IMR-90 (cell line): ENCODE results near the gene TNFRSF25. TPM values are rescaled to one million over a fixed set of nuclear protein-coding genes. Genes with fewer than 3 reads are reported as not detected.

Experiments
- ATAC-seq: fragments of 200-7000 bp; cut with Tn5 transposase; 2 replicates; pipeline ENCODE4 v1.9.1; 2020; ENCODE audit warnings: low read depth, mild to moderate bottlenecking, moderate library complexity
- BruUV-seq: library from RNA; stranded (reverse); fragments of 400-500 nt; replicated peaks from 2 replicates; lab custom pipeline; 2021; lab: Mats Ljungman, UMichigan
- CTCF ChIA-PET: fragments of 300-600 bp; formaldehyde crosslinking; extraction: SDS; loops from one replicate; lab custom pipeline; 2021; ENCODE audit warnings: antibody characterized with exemption; lab: Yijun Ruan, JAX
- POLR2A ChIA-PET: fragments of 300-600 bp; sonication (Branson Sonifier 250); formaldehyde crosslinking; loops from one replicate; lab custom pipeline; 2022; ENCODE audit warnings: antibody characterized with exemption; ENCODE audit not compliant: unreplicated experiment; lab: Charles Lee
- DNase-seq: peaks from one replicate; pipeline ENCODE4 v3.0.0; 2013
- H2AFZ ChIP-seq: replicated peaks from 2 replicates; pipeline ENCODE3; 2013; ENCODE audit warnings: low read length, mild to moderate bottlenecking; ENCODE audit not compliant: poor library complexity
- H2AK5ac ChIP-seq: 2 replicates; pipeline ENCODE4 v1.6.1; 2013; ENCODE audit warnings: low read depth, low read length, inconsistent platforms
- H2AK9ac ChIP-seq: replicated peaks from 2 replicates; pipeline ENCODE3; 2013; ENCODE audit warnings: mild to moderate bottlenecking, low read depth, low read length, moderate library complexity; ENCODE audit not compliant: poor library complexity
- H2BK120ac ChIP-seq: 2 replicates; pipeline ENCODE4 v1.6.1; 2013; ENCODE audit warnings: low read depth, low read length, inconsistent platforms
- H2BK15ac ChIP-seq: 3 replicates; pipeline ENCODE4 v1.6.1; 2013; ENCODE audit warnings: low read depth, low read length, inconsistent platforms
- H2BK20ac ChIP-seq: 2 replicates; pipeline ENCODE4 v1.6.1; 2013; ENCODE audit warnings: low read depth, mild to moderate bottlenecking, inconsistent platforms, low read length, moderate library complexity
- H2BK5ac ChIP-seq: 2 replicates; pipeline ENCODE4 v1.6.1; 2013; ENCODE audit warnings: mild to moderate bottlenecking, low read depth, low read length, inconsistent platforms; ENCODE audit not compliant: poor library complexity, severe bottlenecking
- H3K14ac ChIP-seq: replicated peaks from 2 replicates; pipeline ENCODE4 v1.6.1; 2013; ENCODE audit warnings: low read depth, low read length, inconsistent platforms
- H3K18ac ChIP-seq: 2 replicates; pipeline ENCODE4 v1.6.1; 2013; ENCODE audit warnings: low read depth, low read length, control low read depth
- H3K23ac ChIP-seq: 2 replicates; pipeline ENCODE4 v1.6.1; 2013; ENCODE audit warnings: low read depth, low read length, inconsistent platforms
- H3K27ac ChIP-seq: 2 replicates; pipeline ENCODE4 v1.5.1; 2013; ENCODE audit warnings: mild to moderate bottlenecking, control low read depth, low read length; ENCODE audit not compliant: insufficient read depth
- H3K27me3 ChIP-seq: 2 replicates; pipeline ENCODE4 v1.6.1; 2013; ENCODE audit warnings: low read length; ENCODE audit not compliant: control insufficient read depth, insufficient read depth
- H3K36me3 ChIP-seq: 2 replicates; pipeline ENCODE4 v1.6.1; 2013; ENCODE audit warnings: low read length, mixed read lengths; ENCODE audit not compliant: control insufficient read depth, insufficient read depth
- H3K4ac ChIP-seq: 2 replicates; pipeline ENCODE4 v1.6.1; 2013; ENCODE audit warnings: low read depth, low read length, inconsistent platforms
- H3K4me1 ChIP-seq: 2 replicates; pipeline ENCODE4 v1.6.1; 2013; ENCODE audit warnings: low read length, mixed read lengths; ENCODE audit not compliant: control insufficient read depth, insufficient read depth
- H3K4me2 ChIP-seq: 2 replicates; pipeline ENCODE4 v1.6.1; 2013; ENCODE audit warnings: low read depth, mild to moderate bottlenecking, control low read depth, low read length, moderate library complexity
- H3K4me3 ChIP-seq: 2 replicates; pipeline ENCODE4 v1.5.1; 2013; ENCODE audit warnings: low read depth, mild to moderate bottlenecking, control low read depth, low read length, moderate library complexity; ENCODE audit not compliant: insufficient read depth
- H3K56ac ChIP-seq: 2 replicates; pipeline ENCODE4 v1.6.1; 2013; ENCODE audit warnings: low read length, inconsistent platforms; ENCODE audit not compliant: insufficient read depth; ENCODE audit errors: extremely low read depth
- H3K79me1 ChIP-seq, 2 experiments: 2 replicates each; pipeline ENCODE4 v1.6.1; 2013; ENCODE audit warnings: low read length in 2 of 2, inconsistent platforms in 1 of 2, low read depth in 1 of 2
- H3K9ac ChIP-seq: 2 replicates; pipeline ENCODE4 v1.6.1; 2013; ENCODE audit warnings: low read depth, low read length, control low read depth
- H3K9me1 ChIP-seq: 2 replicates; pipeline ENCODE4 v1.6.1; 2013; ENCODE audit warnings: low read length, inconsistent platforms; ENCODE audit not compliant: insufficient read depth
- H3K9me3 ChIP-seq: 2 replicates; pipeline ENCODE4 v1.6.1; 2013; ENCODE audit warnings: low read length; ENCODE audit not compliant: control insufficient read depth, insufficient read depth
- H4K20me1 ChIP-seq: 2 replicates; pipeline ENCODE4 v1.6.1; 2013; ENCODE audit warnings: low read length, inconsistent platforms; ENCODE audit not compliant: insufficient read depth
- H4K5ac ChIP-seq: 2 replicates; pipeline ENCODE4 v1.6.1; 2013; ENCODE audit warnings: mild to moderate bottlenecking, low read depth, low read length, control low read depth
- H4K8ac ChIP-seq, 2 experiments: 2 replicates each; pipeline ENCODE4 v1.6.1; 2013; ENCODE audit warnings: low read depth in 2 of 2, low read length in 2 of 2, control low read depth in 1 of 2, inconsistent platforms in 1 of 2
- H4K91ac ChIP-seq: 2 replicates; pipeline ENCODE4 v1.6.1; 2013; ENCODE audit warnings: low read depth, low read length, inconsistent platforms; ENCODE audit not compliant: insufficient read depth
- RCOR1 ChIP-seq: IDR thresholded peaks from 2 replicates; pipeline ENCODE4 v1.6.1; 2012; ENCODE audit warnings: mild to moderate bottlenecking, low read length, improper control_type of control experiment; ENCODE audit not compliant: insufficient replicate concordance
- WGBS, 2 experiments: methylation state at CpG; one replicate each; pipeline versions ENCODE4 v1.1.5 to v1.1.7; 2013; ENCODE audit warnings: missing lambda C conversion rate in 2 of 2; ENCODE audit not compliant: insufficient read length in 1 of 2; ENCODE audit errors: extremely low coverage in 2 of 2; 5-methylcytosine and 5-hydroxymethylcytosine counted together
- dilution Hi-C: fragments of 300-500 bp; cut with HindIII; formaldehyde crosslinking; loops from one replicate; pipeline ENCODE4 v1.14.3; 2018; ENCODE audit warnings: low sequenced_read_pairs; ENCODE audit not compliant: unreplicated experiment
- in situ Hi-C: fragments of 300-500 bp; cut with MboI; formaldehyde crosslinking; loops from 3 replicates; pipeline ENCODE4 v1.14.3; 2019; ENCODE audit warnings: low sequenced_read_pairs, inconsistent platforms, mixed read lengths
- intact Hi-C: fragments of 100-400 bp; cut with micrococcal nuclease; formaldehyde crosslinking; loops from 2 replicates; pipeline ENCODE4 v1.10.0; 2022
- polyA plus RNA-seq, 3 experiments: library from polyadenylated mRNA; depleted of rRNA; stranded (reverse); fragments of >200 nt; gene quantifications; 2 replicates each; pipeline ENCODE4 v1.2.3, GENCODE V29; 2012; ENCODE audit warnings: low replicate concordance in 1 of 3
- total RNA-seq: library from RNA; depleted of rRNA; stranded (reverse); fragments of >200 nt; gene quantifications from 2 replicates; pipeline ENCODE4 v1.2.3, GENCODE V29; 2012

Gene TNFRSF25
- total and polyA plus RNA-seq, 2 of the 4 experiments (the other 2 are of a cell fraction), result 1.3 to 11.2 TPM

- intact Hi-C loops, result no loop called here
- BruUV-seq, result no TSS peak
- ATAC-seq (no peak), DNase-seq (no peak)
- Histone ChIP-seq H3K18ac (no peak overlapping the region), H3K4me1 (peaks cover 2% of the 10 kb centered on the region; the same call in 1 of the 2 replicates), H3K4ac (no peak overlapping the region), H2AK9ac (no peak overlapping the region), H4K5ac (no peak overlapping the region), H2BK5ac (no peak overlapping the region), H3K4me3 (no peak overlapping the region), H3K4me2 (no peak overlapping the region), H3K9ac (no peak overlapping the region), H3K23ac (no peak overlapping the region), H2BK20ac (no peak overlapping the region), H4K8ac (no peak overlapping the region), H3K27me3 (peaks cover 4% of the 10 kb centered on the region; the same call in 1 of the 2 replicates), H4K20me1 (no peaks in the 10 kb centered on the region), H3K9me3 (no peaks in the 10 kb centered on the region), H3K9me1 (peaks cover 6% of the 10 kb centered on the region; the same call in 1 of the 2 replicates), H2AK5ac (no peak overlapping the region), H2BK120ac (no peak overlapping the region), H2BK15ac (no peak overlapping the region), H3K36me3 (no peaks in the 10 kb centered on the region), H2AFZ (no peak overlapping the region), H3K56ac (no peak overlapping the region), H3K14ac (no peak overlapping the region), H3K79me1 (no peaks in the 10 kb centered on the region), H4K91ac (no peak overlapping the region), H3K27ac (no peak overlapping the region)
- POLR2A ChIA-PET, result no interaction called here
- in situ Hi-C loops, result no loop called here
- CTCF ChIA-PET, result no interaction called here
- 72% methylated on average over 8 of the region's 16 CpGs; no CpG with 5 or more reads in 1 of the 2 experiments for WGBS, 2 experiments
- dilution Hi-C loops, result no loop called here
- TF ChIP-seq RCOR1, result no peak
These were observed 45.7 kb upstream of the TNFRSF25 start for GRCh38 chr1:6511561-6512244.
